T-helper 1 cell (primary cell): ENCODE results near the gene TYSND1.
"Not testable (repeated sequence)": the region's sequence is repeated elsewhere in the genome, so short reads cannot be mapped to it uniquely, and the experiment has no call there.

ENCODE experiments used
- DNase-seq, 5 donors: peaks; one replicate each; pipeline ENCODE4 v3.0.0-alpha.2; 2012 to 2020

Gene TYSND1

GRCh38 chr10:70131560-70131937 lies 15.0 kb downstream of the TYSND1 start:
- DNase-seq, result no peak

- no peak for DNase-seq
Measured at GRCh38 chr10:70130878-70131559, 15.5 kb downstream of the TYSND1 start.

- no peak for DNase-seq
Measured at GRCh38 chr10:70126700-70127395, 19.7 kb downstream of the TYSND1 start.

- no peak for DNase-seq
Measured at GRCh38 chr10:70125918-70126552, 20.5 kb downstream of the TYSND1 start.

- no peak for DNase-seq
Measured at GRCh38 chr10:70124918-70125317, 21.6 kb downstream of the TYSND1 start.

GRCh38 chr10:70124415-70124814 lies 22.1 kb downstream of the TYSND1 start:
- DNase-seq, result no peak

GRCh38 chr10:70123817-70124216 lies 22.7 kb downstream of the TYSND1 start:
- no peak for DNase-seq

GRCh38 chr10:70123166-70123565 lies 23.3 kb downstream of the TYSND1 start:
- DNase-seq, result not testable (repeated sequence)

GRCh38 chr10:70122742-70123141 lies 23.8 kb downstream of the TYSND1 start:
- DNase-seq, result no peak

GRCh38 chr10:70121281-70121949 lies 25.1 kb downstream of the TYSND1 start:
- DNase-seq, result no peak

- no peak for DNase-seq
Measured at GRCh38 chr10:70120417-70120816, 26.1 kb downstream of the TYSND1 start.

- DNase-seq, result no peak
Measured at GRCh38 chr10:70119623-70120022, 26.9 kb downstream of the TYSND1 start.

- DNase-seq, result no peak
Measured at GRCh38 chr10:70119197-70119596, 27.3 kb downstream of the TYSND1 start.

GRCh38 chr10:70118196-70118595 lies 28.3 kb downstream of the TYSND1 start:
- DNase-seq, result no peak

GRCh38 chr10:70117646-70118045 lies 28.9 kb downstream of the TYSND1 start:
- no peak for DNase-seq

GRCh38 chr10:70115948-70116682 lies 30.4 kb downstream of the TYSND1 start:
- peak in 3 of 5 donors; percentile 27 to 49 (median 34) for DNase-seq

GRCh38 chr10:70114902-70115301 lies 31.6 kb downstream of the TYSND1 start:
- no peak for DNase-seq

GRCh38 chr10:70112071-70112470 lies 34.4 kb downstream of the TYSND1 start:
- DNase-seq, result no peak

- no peak for DNase-seq
Measured at GRCh38 chr10:70111496-70111895, 35.0 kb downstream of the TYSND1 start.

- DNase-seq, result no peak
Measured at GRCh38 chr10:70109064-70109729, 37.3 kb downstream of the TYSND1 start.

GRCh38 chr10:70106958-70107791 lies 39.3 kb downstream of the TYSND1 start:
- no peak for DNase-seq
